ENCODE results near the gene UBE2U.

UBE2U gene

DNA sequence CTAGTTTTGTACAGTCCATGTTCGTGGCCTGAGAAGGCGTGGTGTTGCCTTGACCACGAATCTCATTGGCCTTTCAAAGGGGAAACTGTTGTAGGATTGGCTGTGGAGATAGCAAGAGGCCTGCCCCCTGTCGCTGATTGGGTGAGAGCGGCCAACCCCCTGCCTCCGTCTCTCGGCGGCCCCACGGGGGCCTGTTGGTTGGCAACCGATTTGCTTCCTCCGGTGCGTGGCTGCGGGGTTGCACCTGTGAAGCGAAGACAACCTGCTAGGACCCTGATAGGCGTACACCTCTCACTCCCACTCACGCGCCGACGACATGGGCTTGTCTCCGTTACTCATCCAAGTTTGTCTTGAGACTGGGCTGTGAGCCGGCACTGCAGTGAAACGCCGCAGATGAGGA, at the start of gene UBE2U:
Gene UBE2U, plus strand, starts transcription at position 204 of the 400 bp plus-strand sequence. CDS start 428 bp downstream, outside the sequence.
- in situ Hi-C loops (cut with HindIII; ENCODE audit: low pct_unique_long_range_greater_than_20kb, low sequenced_read_pairs), result no loop called here
- DNase-seq (ENCODE audit: low read depth in 1 of 2, low spot score in 1 of 2), result no peak
- no peak for TF ChIP-seq JUND (IDR thresholded peaks at IDR 0.05; ENCODE audit: low read depth)

DNA sequence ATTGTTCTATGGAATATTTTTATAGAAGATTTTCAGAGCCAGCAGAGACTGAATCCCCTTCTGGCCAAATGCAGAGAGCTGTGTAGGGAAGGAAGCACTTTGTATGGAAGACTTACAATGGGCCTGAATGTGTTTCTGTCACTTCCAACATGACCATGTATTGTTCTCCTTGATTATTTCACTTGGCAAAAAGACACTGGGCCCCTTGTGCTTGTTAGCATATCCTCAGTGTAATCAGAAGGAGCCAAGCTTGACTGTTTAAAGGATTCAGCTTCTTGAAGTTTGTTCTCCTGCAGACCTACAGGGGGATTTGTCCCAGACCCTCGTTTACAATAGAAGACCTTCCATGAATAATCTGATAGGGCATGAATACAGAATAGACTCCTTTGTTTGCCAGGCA, 48.1 kb upstream of the UBE2U start:
- in situ Hi-C loops (cut with HindIII; ENCODE audit: low pct_unique_long_range_greater_than_20kb, low sequenced_read_pairs), result no loop called here
- TF ChIP-seq JUND (IDR thresholded peaks at IDR 0.05; ENCODE audit: low read depth), result no peak

GRCh38 chr1:64161357-64161941, 42.0 kb upstream of the UBE2U start:
- no peak for DNase-seq (ENCODE audit: low read depth in 1 of 2, low spot score in 1 of 2)
- TF ChIP-seq JUND (IDR thresholded peaks at IDR 0.05; ENCODE audit: low read depth), result no peak
- in situ Hi-C loops (cut with HindIII; ENCODE audit: low pct_unique_long_range_greater_than_20kb, low sequenced_read_pairs), result no loop called here

More for the DNA sequence above, 48.1 kb upstream of the UBE2U start:
- no peak for DNase-seq (ENCODE audit: low read depth in 1 of 2, low spot score in 1 of 2)

DNA sequence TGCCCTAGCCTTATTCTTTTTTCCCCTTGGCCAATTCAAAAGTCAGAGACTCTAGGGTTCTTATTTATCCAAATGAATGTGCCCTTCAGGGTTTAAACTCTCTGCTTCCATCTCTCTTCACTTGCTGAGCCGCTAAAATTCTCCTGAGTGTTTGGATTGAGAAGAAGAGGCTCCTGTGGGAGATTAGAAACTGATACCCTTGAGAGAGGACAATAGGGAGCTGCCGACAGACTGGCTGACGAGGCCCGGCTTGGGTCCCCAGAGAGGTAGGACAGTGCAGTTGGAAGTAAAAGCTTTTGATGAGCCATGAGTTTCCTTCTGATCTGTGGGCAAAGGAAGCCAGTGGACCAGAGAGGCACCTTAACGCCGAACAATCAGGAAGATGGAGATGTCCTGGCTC, 41.3 kb upstream of the UBE2U start:
- TF ChIP-seq JUND (IDR thresholded peaks at IDR 0.05; ENCODE audit: low read depth), result no peak
- in situ Hi-C loops (cut with HindIII; ENCODE audit: low pct_unique_long_range_greater_than_20kb, low sequenced_read_pairs), result no loop called here
- DNase-seq (ENCODE audit: low read depth in 1 of 2, low spot score in 1 of 2), result no peak

DNA sequence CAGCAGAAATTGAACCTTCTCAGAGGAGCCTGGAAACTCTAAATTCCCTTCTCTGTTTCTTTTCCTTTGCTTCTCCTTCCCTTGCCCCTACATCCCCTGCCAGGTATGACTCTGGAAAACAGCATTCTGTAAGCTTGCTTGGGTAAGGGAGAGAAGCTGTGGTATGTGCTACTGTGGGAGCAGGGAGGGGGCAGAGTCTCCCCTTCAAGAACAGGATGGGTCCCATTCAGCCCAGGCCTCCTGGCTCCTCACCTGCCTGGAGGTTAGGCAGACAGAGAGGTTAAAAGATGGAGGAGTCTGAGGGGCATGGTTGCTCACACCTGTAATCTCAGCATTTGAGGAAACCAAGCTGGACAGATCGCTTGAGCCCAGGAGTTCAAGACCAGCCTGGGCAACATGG, 40.6 kb upstream of the UBE2U start:
- in situ Hi-C loops (cut with HindIII; ENCODE audit: low pct_unique_long_range_greater_than_20kb, low sequenced_read_pairs), result no loop called here
- TF ChIP-seq JUND (IDR thresholded peaks at IDR 0.05; ENCODE audit: low read depth), result no peak
- no peak for DNase-seq (ENCODE audit: low read depth in 1 of 2, low spot score in 1 of 2)

DNA sequence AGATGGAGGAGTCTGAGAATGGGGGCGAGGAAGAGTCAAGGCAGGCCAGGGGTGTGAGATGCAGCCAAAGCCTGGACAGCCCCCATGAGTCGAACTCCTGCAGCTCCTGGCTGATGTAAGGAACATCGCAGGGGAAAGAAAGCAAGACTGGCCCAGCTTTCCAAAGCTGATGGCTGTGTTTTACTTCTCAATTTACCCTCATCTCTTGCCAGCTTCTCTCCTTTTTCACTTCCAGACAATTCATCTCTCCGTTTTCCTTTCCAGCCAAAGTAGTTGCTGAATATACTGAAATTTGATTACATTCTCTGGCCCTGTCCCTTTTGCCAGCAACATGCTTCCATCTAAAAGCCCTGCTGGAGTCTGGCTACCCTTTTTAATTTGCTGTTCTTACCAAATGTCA, 40.0 kb upstream of the UBE2U start:
- no peak for TF ChIP-seq JUND (IDR thresholded peaks at IDR 0.05; ENCODE audit: low read depth)
- in situ Hi-C loops (cut with HindIII; ENCODE audit: low pct_unique_long_range_greater_than_20kb, low sequenced_read_pairs), result no loop called here
- no peak for DNase-seq (ENCODE audit: low read depth in 1 of 2, low spot score in 1 of 2)

DNA sequence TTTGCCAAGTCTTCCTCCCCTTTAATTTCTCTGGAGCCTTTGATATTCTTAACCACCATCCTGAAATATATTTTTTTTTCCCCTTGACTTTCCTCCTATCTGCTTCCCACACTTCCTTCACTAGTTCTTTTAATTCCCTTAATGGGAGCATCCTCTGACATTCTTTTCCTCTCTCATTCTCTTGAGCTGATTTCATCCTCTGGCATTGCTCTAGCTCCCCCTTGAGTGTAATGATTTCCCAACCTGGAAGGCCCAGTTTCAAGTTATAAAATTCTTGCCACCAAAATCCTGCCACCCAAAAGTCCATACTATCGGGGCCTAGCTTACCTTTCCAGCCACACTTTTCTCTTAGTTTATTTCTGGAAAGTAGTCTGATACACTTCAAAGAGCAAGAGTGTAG, 39.5 kb upstream of the UBE2U start:
- in situ Hi-C loops (cut with HindIII; ENCODE audit: low pct_unique_long_range_greater_than_20kb, low sequenced_read_pairs), result no loop called here
- no peak for TF ChIP-seq JUND (IDR thresholded peaks at IDR 0.05; ENCODE audit: low read depth)
- DNase-seq (ENCODE audit: low read depth in 1 of 2, low spot score in 1 of 2), result peak in 1 of 2 experiments; percentile 18

- in situ Hi-C loops (cut with HindIII; ENCODE audit: low pct_unique_long_range_greater_than_20kb, low sequenced_read_pairs), result no loop called here
- DNase-seq (ENCODE audit: low read depth in 1 of 2, low spot score in 1 of 2), result no peak
- no peak for TF ChIP-seq JUND (IDR thresholded peaks at IDR 0.05; ENCODE audit: low read depth)
Measured at GRCh38 chr1:64166629-64167028, 36.8 kb upstream of the UBE2U start.

DNA sequence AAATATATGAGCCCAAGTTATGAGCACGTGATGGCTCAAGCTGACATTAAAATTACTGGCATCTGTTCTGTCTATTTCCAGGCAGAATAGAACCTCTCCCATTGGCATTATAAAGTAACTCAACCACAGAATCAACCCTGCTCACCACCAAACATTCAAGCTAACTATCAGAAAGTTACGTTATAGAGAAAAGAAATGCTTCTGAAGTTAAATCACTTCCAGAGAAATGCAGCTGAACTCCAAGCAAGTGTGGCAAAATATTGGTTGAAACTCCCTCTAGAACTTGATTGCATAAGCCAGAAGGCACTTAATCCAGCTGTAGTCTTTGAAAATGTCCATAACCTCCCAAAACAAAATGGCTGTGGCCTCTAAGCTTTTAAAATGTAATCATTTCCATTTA, 36.2 kb upstream of the UBE2U start:
- in situ Hi-C loops (cut with HindIII; ENCODE audit: low pct_unique_long_range_greater_than_20kb, low sequenced_read_pairs), result no loop called here
- DNase-seq (ENCODE audit: low read depth in 1 of 2, low spot score in 1 of 2), result no peak
- no peak for TF ChIP-seq JUND (IDR thresholded peaks at IDR 0.05; ENCODE audit: low read depth)

DNA sequence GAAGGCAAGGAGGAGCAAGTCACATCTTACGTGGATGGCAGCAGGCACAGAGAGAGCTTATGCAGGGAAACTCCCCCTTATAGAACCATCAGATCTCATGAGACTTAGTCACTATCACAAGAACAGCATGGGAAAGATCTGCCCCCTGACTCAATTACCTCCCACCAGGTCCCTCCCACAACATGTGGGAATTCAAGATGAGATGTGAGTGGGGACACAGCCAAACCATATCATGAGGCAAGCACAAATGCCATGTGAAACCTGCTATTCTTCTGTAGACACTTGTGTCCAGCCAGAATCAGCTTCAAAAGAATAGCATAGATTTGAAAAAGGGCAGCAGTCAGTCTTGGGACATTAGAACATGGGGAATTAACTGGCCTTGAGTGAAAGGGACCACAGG, 32.2 kb upstream of the UBE2U start:
- in situ Hi-C loops (cut with HindIII; ENCODE audit: low pct_unique_long_range_greater_than_20kb, low sequenced_read_pairs), result no loop called here
- DNase-seq (ENCODE audit: low read depth in 1 of 2, low spot score in 1 of 2), result no peak
- no peak for TF ChIP-seq JUND (IDR thresholded peaks at IDR 0.05; ENCODE audit: low read depth)

- no peak for TF ChIP-seq JUND (IDR thresholded peaks at IDR 0.05; ENCODE audit: low read depth)
- DNase-seq (ENCODE audit: low read depth in 1 of 2, low spot score in 1 of 2), result peak in 1 of 2 experiments; percentile 30
- in situ Hi-C loops (cut with HindIII; ENCODE audit: low pct_unique_long_range_greater_than_20kb, low sequenced_read_pairs), result no loop called here
Measured at GRCh38 chr1:64171797-64172281, 31.6 kb upstream of the UBE2U start.

- peak in 1 of 2 experiments; percentile 13 for DNase-seq (ENCODE audit: low read depth in 1 of 2, low spot score in 1 of 2)
- in situ Hi-C loops (cut with HindIII; ENCODE audit: low pct_unique_long_range_greater_than_20kb, low sequenced_read_pairs), result no loop called here
- no peak for TF ChIP-seq JUND (IDR thresholded peaks at IDR 0.05; ENCODE audit: low read depth)
Measured at GRCh38 chr1:64172458-64172983, 30.9 kb upstream of the UBE2U start.

DNA sequence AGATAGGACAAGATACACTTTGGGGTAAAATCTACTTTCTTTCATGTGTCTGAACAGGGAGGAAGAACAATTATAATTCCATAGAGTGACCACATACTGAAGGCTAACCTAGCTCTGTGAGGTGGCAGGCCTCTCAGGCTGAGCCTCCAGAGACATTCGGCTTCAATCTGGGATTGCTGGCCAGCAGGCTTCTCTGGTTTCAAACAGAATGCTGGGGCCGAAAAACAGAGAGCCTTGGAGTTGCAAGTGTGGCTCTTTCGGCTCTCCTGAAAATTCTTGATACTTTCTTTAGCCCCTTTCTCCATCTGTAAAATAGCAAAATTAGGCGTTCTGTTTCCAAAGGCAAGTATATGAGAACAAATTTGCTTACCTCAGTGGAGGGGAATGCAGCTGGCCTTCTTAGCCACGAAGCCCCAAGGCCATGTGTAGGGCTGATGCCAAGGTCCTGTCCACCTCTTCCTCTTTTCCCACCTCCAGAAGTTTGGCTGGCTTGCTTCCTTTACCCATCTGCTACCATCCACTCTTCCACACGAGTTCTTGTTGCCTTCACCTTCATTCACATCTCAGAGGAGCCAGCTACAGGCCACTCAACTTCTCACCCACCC, 30.0 kb upstream of the UBE2U start:
- no peak for TF ChIP-seq JUND (IDR thresholded peaks at IDR 0.05; ENCODE audit: low read depth)
- DNase-seq (ENCODE audit: low read depth in 1 of 2, low spot score in 1 of 2), result peak in 1 of 2 experiments; percentile 11
- in situ Hi-C loops (cut with HindIII; ENCODE audit: low pct_unique_long_range_greater_than_20kb, low sequenced_read_pairs), result no loop called here

All from T47D (cell line).